HAP-1 (cell line): ENCODE results near the gene CNN1.
"Not testable (repeated sequence)": the region's sequence is repeated elsewhere in the genome, so short reads cannot be mapped to it uniquely, and the experiment has no call there.

ENCODE experiments used
- DNase-seq, 2 experiments: peaks; one replicate each; pipeline ENCODE4 v3.0.0-alpha.2; 2016 to 2020; ENCODE audit warnings: low spot score in 2 of 2
- H3K27me3 ChIP-seq: fragments of 250-450 bp; sonication (Bioruptor Pico); 2 replicates; pipeline ENCODE4 v1.5.1; 2020; ENCODE audit warnings: low read depth, mild to moderate bottlenecking, moderate library complexity
- H3K36me3 ChIP-seq: fragments of 250-450 bp; sonication (Bioruptor Pico); replicated peaks from 2 replicates; pipeline ENCODE4 v1.5.1; 2020; ENCODE audit warnings: mild to moderate bottlenecking
- H3K4me1 ChIP-seq: fragments of 250-450 bp; sonication (Bioruptor Pico); 2 replicates; pipeline ENCODE4 v1.5.1; 2020; ENCODE audit warnings: mild to moderate bottlenecking
- H3K4me3 ChIP-seq: fragments of 250-450 bp; sonication (Bioruptor Pico); 2 replicates; pipeline ENCODE4 v1.5.1; 2020; ENCODE audit warnings: mild to moderate bottlenecking, moderate library complexity
- H3K9me3 ChIP-seq: fragments of 250-450 bp; sonication (Bioruptor Pico); 2 replicates; pipeline ENCODE4 v1.5.1; 2020; ENCODE audit warnings: mild to moderate bottlenecking, moderate library complexity
- in situ Hi-C: fragments of 300-500 bp; cut with MboI; formaldehyde crosslinking; loops from 3 replicates; pipeline ENCODE4 v1.14.3; 2020; ENCODE audit warnings: low sequenced_read_pairs, inconsistent platforms, mixed read lengths

The CNN1 gene

GRCh38 chr19:11587302-11587974 lies 48.8 kb downstream of the CNN1 start:
- Histone ChIP-seq H3K4me3 (no peak overlapping the region), H3K36me3 (no peaks in the 10 kb centered on the region), H3K4me1 (no peaks in the 10 kb centered on the region), H3K9me3 (no peaks in the 10 kb centered on the region), H3K27me3 (no peaks in the 10 kb centered on the region)
- in situ Hi-C loops: no loop called here
- DNase-seq: peak; percentile 71 to 86

- Histone ChIP-seq H3K4me1 (no peaks in the 10 kb centered on the region), H3K4me3 (no peak overlapping the region), H3K9me3 (no peaks in the 10 kb centered on the region), H3K36me3 (no peaks in the 10 kb centered on the region), H3K27me3 (no peaks in the 10 kb centered on the region)
- DNase-seq: no peak
- in situ Hi-C loops: no loop called here
Measured at GRCh38 chr19:11587975-11588631, 49.5 kb downstream of the CNN1 start.

- Histone ChIP-seq H3K27me3 (no peaks in the 10 kb centered on the region), H3K4me3 (no peak overlapping the region), H3K36me3 (peaks cover 5% of the 10 kb centered on the region; the same call in 1 of the 2 replicates), H3K4me1 (peaks cover 4% of the 10 kb centered on the region; the same call in 1 of the 2 replicates), H3K9me3 (no peaks in the 10 kb centered on the region)
- in situ Hi-C loops: no loop called here
- no peak for DNase-seq
Measured at GRCh38 chr19:11594084-11594483, 55.4 kb downstream of the CNN1 start.

- Histone ChIP-seq H3K36me3 (peaks cover 8% of the 10 kb centered on the region; the same call in 1 of the 2 replicates), H3K4me1 (peaks cover 4% of the 10 kb centered on the region; the same call in 1 of the 2 replicates), H3K4me3 (no peak overlapping the region), H3K27me3 (no peaks in the 10 kb centered on the region), H3K9me3 (no peaks in the 10 kb centered on the region)
- in situ Hi-C loops: no loop called here
- no peak for DNase-seq
Measured at GRCh38 chr19:11596156-11596555, 57.5 kb downstream of the CNN1 start.

- Histone ChIP-seq H3K9me3 (no peaks in the 10 kb centered on the region), H3K4me1 (peaks cover 4% of the 10 kb centered on the region; the same call in 1 of the 2 replicates), H3K27me3 (no peaks in the 10 kb centered on the region), H3K4me3 (peak within 1 kb of the TSS; percentile 78), H3K36me3 (peaks cover 8% of the 10 kb centered on the region; the same call in 1 of the 2 replicates)
- in situ Hi-C loops: no loop called here
- peak; percentile 94 to 99 for DNase-seq
Measured at GRCh38 chr19:11597202-11598102, 58.8 kb downstream of the CNN1 start, which contains the start of gene ZNF627. Gene ZNF627, plus strand, starts transcription at chr19:11597483. Its CDS starts 145 bp downstream, at chr19:11597628.

GRCh38 chr19:11598103-11598483 lies 59.4 kb downstream of the CNN1 start:
- Histone ChIP-seq H3K36me3 (peaks cover 8% of the 10 kb centered on the region; the same call in 1 of the 2 replicates), H3K4me3 (peak overlapping the region; percentile 78), H3K9me3 (no peaks in the 10 kb centered on the region), H3K27me3 (no peaks in the 10 kb centered on the region), H3K4me1 (peaks cover 4% of the 10 kb centered on the region; the same call in 1 of the 2 replicates)
- no peak for DNase-seq
- in situ Hi-C loops: no loop called here

- H3K27me3 ChIP-seq: no peaks in the 10 kb centered on the region
- DNase-seq: no peak
- in situ Hi-C loops: no loop called here
- H3K9me3 ChIP-seq: no peaks in the 10 kb centered on the region
- peaks cover 9% of the 10 kb centered on the region; the same call in 1 of the 2 replicates for H3K36me3 ChIP-seq
- peaks cover 4% of the 10 kb centered on the region; the same call in 1 of the 2 replicates for H3K4me1 ChIP-seq
- H3K4me3 ChIP-seq: peak overlapping the region; percentile 78; the same call in 1 of the 2 replicates
Measured at GRCh38 chr19:11598746-11599145, 60.1 kb downstream of the CNN1 start.

- H3K4me1 ChIP-seq, H3K27me3 ChIP-seq, H3K9me3 ChIP-seq, H3K4me3 ChIP-seq, in situ Hi-C loops, DNase-seq: not testable (repeated sequence)
- H3K36me3 ChIP-seq: peaks cover 13% of the 10 kb centered on the region; the same call in 1 of the 2 replicates
Measured at GRCh38 chr19:11599704-11600103, 61.1 kb downstream of the CNN1 start.
